Hypothalamus (tissue), 51 donors: Measurements from ENCODE around the gene GET3.
"Not testable (repeated sequence)": the region's sequence is repeated elsewhere in the genome, so short reads cannot be mapped to it uniquely, and the experiment has no call there.

Experiments
- DNase-seq, 51 donors: peaks; one replicate each; lab custom pipeline; 2025; lab: John Stamatoyannopoulos, UW

GET3 gene

GRCh38 chr19:12789098-12789903 is 52.0 kb downstream of the GET3 start:
- peak in 5 of 51 donors; percentile 38 to 70 (median 44) for DNase-seq

- peak in 49 of 51 donors; percentile 25 to 97 (median 92) for DNase-seq
These were observed 52.8 kb downstream of the GET3 start for GRCh38 chr19:12789904-12790619.

DNA sequence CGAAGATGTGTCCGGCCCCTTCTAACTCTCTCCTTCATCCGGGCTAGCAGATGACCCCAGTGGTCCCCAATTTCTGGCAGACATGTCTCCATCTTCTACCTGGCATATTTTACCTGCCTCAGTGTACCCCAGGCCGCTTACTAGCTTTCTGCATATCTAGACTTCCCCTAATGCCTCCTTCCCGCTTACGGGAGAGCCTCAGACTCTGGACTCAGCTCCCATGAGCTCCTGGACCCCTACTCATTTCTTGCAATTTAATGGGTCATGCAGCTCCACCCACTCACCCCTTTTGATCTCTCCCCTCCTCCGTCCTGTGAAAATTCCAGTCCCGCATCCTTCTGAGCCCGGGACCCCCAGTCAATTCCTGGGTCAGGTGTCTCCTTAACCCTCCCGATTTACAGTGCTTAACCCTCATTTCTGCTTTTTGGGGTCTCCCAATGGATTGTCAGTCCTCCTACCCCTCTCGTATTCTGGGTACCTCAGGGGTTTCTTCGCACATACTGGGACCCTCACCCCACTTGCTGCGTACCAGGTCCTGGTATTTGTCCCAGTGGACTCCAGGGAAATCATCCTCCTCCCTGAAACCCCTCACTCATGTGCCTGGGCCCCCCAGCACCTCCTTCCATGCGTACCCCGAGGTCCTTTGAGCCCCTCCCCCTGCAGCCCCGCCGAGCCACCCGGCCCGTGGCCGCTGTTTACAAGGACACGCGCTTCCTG is 53.5 kb downstream of the GET3 start:
- DNase-seq = peak in 6 of 51 donors; percentile 7 to 66 (median 36)

DNA sequence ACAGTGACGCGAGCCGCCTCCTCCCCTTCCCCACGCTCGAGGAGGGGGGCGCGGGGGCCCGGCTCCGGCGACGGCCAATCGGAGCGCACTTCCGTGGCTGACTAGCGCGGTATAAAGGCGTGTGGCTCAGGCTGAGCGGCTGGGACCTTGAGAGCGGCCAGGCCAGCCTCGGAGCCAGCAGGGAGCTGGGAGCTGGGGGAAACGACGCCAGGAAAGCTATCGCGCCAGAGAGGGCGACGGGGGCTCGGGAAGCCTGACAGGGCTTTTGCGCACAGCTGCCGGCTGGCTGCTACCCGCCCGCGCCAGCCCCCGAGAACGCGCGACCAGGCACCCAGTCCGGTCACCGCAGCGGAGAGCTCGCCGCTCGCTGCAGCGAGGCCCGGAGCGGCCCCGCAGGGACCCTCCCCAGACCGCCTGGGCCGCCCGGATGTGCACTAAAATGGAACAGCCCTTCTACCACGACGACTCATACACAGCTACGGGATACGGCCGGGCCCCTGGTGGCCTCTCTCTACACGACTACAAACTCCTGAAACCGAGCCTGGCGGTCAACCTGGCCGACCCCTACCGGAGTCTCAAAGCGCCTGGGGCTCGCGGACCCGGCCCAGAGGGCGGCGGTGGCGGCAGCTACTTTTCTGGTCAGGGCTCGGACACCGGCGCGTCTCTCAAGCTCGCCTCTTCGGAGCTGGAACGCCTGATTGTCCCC is 54.2 kb downstream of the GET3 start, which contains the start of gene JUNB:
Gene JUNB (plus strand): TSS at position 142 of the 706 bp plus-strand sequence. CDS start 286 bp downstream, at position 428.
- DNase-seq = peak; percentile 75 to 99 (median 97)

DNA sequence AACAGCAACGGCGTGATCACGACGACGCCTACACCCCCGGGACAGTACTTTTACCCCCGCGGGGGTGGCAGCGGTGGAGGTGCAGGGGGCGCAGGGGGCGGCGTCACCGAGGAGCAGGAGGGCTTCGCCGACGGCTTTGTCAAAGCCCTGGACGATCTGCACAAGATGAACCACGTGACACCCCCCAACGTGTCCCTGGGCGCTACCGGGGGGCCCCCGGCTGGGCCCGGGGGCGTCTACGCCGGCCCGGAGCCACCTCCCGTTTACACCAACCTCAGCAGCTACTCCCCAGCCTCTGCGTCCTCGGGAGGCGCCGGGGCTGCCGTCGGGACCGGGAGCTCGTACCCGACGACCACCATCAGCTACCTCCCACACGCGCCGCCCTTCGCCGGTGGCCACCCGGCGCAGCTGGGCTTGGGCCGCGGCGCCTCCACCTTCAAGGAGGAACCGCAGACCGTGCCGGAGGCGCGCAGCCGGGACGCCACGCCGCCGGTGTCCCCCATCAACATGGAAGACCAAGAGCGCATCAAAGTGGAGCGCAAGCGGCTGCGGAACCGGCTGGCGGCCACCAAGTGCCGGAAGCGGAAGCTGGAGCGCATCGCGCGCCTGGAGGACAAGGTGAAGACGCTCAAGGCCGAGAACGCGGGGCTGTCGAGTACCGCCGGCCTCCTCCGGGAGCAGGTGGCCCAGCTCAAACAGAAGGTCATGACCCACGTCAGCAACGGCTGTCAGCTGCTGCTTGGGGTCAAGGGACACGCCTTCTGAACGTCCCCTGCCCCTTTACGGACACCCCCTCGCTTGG is 55.0 kb downstream of the GET3 start:
- DNase-seq = peak in 43 of 51 donors; percentile 19 to 77 (median 52)

DNA sequence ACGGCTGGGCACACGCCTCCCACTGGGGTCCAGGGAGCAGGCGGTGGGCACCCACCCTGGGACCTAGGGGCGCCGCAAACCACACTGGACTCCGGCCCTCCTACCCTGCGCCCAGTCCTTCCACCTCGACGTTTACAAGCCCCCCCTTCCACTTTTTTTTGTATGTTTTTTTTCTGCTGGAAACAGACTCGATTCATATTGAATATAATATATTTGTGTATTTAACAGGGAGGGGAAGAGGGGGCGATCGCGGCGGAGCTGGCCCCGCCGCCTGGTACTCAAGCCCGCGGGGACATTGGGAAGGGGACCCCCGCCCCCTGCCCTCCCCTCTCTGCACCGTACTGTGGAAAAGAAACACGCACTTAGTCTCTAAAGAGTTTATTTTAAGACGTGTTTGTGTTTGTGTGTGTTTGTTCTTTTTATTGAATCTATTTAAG is 55.6 kb downstream of the GET3 start:
- DNase-seq = peak in 8 of 51 donors; percentile 37 to 66 (median 42)

DNA sequence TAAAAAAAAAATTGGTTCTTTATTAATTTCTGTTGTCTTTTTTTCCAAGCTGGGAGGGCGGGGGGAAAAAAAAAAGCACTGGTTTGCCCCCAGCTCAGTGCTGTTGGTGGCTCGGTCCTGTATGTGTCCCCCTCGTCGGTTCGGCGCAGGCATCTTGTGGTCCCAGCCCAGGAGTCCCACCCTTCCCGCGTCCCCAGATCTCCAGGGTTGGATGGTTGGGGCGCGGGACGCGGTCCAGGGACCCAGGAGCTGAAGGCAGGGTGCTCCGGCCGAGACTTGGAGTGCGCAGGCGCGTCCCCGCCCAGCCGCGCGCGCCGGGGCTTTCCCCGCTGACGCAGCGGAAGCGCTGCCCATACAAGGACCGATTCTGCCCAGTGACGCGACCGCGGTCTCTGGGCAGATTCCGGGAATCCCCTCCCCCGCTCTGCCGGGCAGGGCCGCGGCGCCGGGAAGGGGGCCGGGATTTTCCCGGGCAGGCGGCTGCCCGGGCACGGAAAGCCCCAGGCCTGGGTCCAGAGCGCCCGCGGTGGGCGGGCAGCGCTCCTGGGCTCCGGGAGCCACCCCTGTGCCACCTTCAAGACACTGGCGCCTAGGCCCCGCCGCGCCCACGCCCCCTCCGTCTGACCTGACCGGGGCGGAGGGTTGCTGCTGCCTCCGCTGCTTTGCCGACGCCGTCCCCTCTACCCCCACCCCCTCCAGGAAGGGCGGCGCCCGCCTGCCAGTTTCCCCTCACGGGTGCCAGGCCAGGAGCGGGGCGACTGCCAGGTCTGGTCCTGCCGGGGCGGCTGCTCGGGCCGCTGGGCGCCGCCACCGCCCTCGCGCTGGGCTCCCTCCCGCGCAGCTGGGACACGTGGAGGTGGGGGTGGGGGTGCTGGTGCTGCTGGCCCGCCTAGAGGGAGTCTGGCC is 56.2 kb downstream of the GET3 start:
- DNase-seq = peak; percentile 39 to 96 (median 90)

- DNase-seq = no peak
These were observed 57.1 kb downstream of the GET3 start for GRCh38 chr19:12794196-12794941.

- DNase-seq = no peak
These were observed 57.7 kb downstream of the GET3 start for GRCh38 chr19:12794971-12795381.

GRCh38 chr19:12796146-12797071 is 59.1 kb downstream of the GET3 start:
- DNase-seq = peak in 45 of 51 donors; percentile 15 to 80 (median 52)

- no peak for DNase-seq
These were observed 59.9 kb downstream of the GET3 start for GRCh38 chr19:12797141-12797587.

- not testable (repeated sequence) for DNase-seq
These were observed 60.3 kb downstream of the GET3 start for GRCh38 chr19:12797607-12798006.
